ENCODE results near the gene CSPG4.

CSPG4 gene

DNA sequence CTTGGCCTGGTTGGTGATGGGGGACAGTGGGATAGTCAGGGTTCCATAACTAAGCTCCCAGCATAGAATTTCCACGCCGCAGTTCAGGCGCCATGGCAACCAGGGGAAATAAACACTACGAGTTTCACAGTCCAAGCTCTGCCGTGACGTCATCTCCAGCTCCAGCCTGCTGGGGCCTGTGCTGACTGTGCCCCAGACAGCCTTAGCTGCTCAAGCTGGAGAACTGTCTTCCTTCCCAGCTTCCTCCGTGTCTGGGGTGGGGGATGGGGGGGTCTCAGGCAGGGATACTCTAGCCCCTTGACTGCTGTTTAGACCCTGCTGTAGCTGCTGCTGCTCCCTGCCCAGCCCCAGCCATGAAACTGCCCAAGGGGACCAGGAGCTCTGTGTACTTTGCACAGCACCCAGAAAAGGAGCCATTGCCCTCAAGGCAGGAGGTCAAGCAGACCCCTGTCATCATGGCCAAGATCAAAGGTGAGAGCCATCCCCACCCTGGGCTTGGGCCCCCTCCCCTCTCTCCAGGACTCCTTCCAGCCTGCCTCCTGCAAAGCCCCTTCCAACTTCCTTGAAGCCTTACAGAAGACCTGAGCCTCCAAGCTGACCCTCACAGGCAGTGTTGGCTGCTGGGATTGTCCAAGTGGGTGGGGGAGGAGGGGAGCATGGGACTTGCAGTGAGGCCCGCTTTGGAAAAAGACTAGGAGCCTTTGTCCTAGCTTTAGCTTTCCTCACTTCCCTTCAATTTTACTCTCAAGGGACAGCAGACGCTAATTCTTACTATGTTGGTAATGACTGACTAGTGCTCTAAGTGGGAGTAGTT, 11.4 kb upstream of the CSPG4 start:
- no peak overlapping the region for H3K4me3 ChIP-seq (ENCODE audit: control insufficient read depth, low read depth, low read length)
- TF ChIP-seq, protein P1, sequence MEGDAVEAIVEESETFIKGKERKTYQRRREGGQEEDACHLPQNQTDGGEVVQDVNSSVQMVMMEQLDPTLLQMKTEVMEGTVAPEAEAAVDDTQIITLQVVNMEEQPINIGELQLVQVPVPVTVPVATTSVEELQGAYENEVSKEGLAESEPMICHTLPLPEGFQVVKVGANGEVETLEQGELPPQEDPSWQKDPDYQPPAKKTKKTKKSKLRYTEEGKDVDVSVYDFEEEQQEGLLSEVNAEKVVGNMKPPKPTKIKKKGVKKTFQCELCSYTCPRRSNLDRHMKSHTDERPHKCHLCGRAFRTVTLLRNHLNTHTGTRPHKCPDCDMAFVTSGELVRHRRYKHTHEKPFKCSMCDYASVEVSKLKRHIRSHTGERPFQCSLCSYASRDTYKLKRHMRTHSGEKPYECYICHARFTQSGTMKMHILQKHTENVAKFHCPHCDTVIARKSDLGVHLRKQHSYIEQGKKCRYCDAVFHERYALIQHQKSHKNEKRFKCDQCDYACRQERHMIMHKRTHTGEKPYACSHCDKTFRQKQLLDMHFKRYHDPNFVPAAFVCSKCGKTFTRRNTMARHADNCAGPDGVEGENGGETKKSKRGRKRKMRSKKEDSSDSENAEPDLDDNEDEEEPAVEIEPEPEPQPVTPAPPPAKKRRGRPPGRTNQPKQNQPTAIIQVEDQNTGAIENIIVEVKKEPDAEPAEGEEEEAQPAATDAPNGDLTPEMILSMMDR (IDR thresholded peaks at IDR 0.05; ENCODE audit: control insufficient read depth, insufficient read depth, low read depth, low read length, missing control alignments) = no peak
- DNase-seq (ENCODE audit: low read depth) = peak; percentile 73

DNA sequence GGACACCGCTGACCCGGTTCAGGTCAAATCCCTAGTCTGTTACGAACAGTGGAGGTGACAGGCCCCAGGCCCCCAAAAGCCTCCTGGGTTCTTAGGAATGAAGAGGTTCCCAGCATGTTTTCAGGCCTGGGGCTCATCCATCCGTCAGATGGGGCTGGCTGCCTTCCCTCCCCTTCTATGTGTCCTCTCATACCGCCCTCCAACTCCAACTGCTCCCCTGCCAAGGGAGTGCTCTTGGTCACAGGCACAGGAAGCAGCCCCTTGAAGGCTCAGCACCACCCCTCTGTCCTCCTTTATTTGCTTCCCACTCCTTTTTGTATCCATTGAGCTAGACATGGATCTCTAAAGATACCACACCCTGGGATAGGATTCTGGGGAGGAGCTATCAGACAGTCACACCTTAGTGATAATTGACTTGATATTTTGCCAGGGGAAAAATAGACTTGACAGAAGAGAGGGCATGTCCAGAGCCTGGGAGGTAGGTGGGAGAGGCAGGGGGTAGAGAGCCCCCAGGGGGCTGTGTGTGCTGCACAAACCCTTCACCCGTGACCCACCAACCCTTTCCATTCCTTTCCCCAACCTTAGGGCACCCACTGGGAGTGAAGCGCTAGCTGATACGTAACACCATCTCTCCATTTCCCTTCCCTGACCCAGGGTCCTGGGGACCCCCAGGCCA, 10.7 kb upstream of the CSPG4 start:
- H3K4me3 ChIP-seq (ENCODE audit: control insufficient read depth, low read depth, low read length) = no peak overlapping the region
- TF ChIP-seq, protein P1 (IDR thresholded peaks at IDR 0.05; ENCODE audit: control insufficient read depth, insufficient read depth, low read depth, low read length, missing control alignments) = no peak
- no peak for DNase-seq (ENCODE audit: low read depth)

DNA sequence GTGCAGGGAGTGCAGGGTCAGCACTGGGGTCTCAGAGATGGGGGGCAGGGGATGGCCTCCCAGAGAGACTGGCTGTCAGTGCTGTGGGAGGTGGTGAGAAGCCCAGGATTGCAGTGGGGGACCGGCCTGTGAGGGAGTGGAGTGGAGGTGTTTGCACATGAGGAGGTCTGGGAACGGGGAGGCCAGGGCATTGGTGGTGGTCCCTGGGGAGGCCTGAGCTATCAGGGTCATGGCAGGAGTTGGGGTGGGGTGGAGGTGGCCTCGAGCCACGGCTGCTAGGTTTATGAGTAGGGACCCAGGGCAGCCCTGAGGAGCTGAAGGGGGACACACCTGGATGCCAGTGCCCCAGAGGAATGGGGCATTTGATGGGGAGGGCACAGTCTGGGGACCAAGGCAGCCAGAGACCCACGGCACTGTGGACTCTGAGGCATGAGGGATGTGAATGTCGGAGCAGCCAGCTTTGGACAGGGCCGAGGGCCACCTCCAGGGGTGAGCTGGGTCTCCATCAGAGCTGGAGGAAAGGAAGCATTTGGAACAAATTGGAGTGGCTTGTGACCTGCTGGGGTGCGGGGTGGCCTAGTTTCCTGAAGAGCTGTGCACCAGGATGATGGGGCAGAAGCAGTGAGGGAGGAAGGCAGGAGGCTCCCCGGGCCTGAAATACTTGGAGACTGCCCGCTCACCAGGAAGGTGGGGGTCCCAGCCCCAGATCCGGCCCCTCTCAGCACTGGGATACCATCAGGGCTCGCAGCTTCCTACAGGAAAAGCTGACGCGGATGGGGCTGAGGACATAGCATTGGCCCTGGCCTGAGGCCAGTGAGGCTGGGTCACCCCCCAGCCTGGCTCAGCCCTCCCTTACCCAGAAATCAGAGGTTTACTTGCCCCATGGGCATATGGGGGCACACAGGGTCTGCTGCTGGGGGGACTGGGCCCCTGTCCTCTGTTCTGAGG, 9.5 kb upstream of the CSPG4 start:
- no peak for DNase-seq (ENCODE audit: low read depth)
- TF ChIP-seq, protein P1 (IDR thresholded peaks at IDR 0.05; ENCODE audit: control insufficient read depth, insufficient read depth, low read depth, low read length, missing control alignments) = no peak

DNA sequence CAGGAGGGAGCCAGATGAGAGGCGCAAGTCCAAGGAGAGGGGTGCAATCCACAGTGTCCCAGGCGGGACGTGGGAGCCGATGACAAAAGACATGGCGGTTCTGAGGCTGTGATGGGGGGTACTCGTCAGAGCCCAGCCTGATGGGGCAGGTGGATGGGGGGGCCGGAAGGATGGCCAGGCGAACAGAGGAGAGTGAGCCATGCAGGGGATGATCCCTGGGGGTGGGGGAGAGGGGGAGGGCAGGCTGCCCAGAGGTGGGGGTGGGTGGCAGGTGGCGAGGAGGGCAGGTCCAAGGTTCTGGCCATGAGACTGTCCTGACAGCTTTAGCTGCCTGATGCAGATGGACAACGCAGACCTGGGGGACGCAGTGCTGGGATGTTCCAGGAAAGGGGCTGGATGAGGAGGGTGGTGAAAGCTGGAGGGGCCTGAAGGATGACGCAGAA, 8.9 kb upstream of the CSPG4 start:
- no peak for DNase-seq (ENCODE audit: low read depth)
- no peak overlapping the region for H3K4me3 ChIP-seq (ENCODE audit: control insufficient read depth, low read depth, low read length)
- TF ChIP-seq, protein P1 (IDR thresholded peaks at IDR 0.05; ENCODE audit: control insufficient read depth, insufficient read depth, low read depth, low read length, missing control alignments) = no peak

More for the DNA sequence above, 9.5 kb upstream of the CSPG4 start:
- H3K4me3 ChIP-seq (ENCODE audit: control insufficient read depth, low read depth, low read length) = no peak overlapping the region

DNA sequence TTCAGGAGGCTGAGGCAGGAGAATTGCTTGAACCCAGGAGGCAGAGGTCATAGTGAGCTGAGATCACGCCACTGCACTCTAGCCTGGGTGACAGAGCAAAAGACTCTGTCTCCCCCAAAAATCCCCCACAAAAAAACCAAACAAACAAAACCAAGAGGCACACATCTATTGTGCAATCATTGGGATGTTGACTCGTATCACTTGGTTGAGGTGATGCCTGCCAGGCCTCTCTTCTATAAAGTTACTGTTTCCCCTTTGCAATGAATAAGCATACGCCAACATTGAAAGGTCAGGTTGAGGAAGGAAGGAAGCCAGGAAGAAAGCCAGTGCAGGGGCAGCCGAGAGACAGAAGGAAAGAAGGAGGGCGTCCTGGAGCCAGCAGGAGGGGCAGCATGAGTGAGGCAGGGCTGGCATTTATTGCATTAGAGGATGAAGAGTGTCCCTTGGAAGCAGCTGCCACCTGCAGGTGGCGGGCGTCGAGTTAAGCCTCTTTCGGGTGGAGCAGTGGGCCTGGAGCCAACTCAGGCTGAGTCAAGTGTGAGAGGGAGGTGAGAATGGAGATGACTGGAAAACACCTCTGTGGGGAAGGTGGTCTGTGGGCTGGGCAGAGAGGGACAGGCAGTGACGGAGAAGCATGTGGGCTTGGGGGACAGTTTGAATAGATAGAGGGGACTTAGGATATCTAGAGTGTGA, 8.3 kb upstream of the CSPG4 start:
- TF ChIP-seq, protein P1 (IDR thresholded peaks at IDR 0.05; ENCODE audit: control insufficient read depth, insufficient read depth, low read depth, low read length, missing control alignments) = no peak
- DNase-seq (ENCODE audit: low read depth) = no peak
- H3K4me3 ChIP-seq (ENCODE audit: control insufficient read depth, low read depth, low read length) = no peak overlapping the region

DNA sequence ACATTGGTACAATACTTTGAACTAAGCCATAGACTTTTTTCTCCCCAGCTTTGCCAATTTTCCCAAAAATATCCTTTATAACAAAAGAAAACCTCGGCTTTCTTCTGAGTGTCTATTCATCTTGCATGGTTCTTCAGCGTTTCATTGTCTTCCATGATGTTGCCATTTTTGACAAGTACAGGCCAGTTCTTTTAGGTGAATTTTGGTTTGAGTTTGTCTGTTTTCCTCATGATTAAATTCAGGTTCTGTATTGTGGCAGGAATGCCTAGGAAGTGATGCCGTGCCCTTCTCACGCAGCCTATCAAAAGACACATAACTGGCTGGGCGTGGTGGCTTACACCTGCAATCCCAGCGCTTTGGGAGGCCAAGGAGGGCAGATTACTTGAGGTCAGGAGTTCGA, 7.6 kb upstream of the CSPG4 start:
- TF ChIP-seq, protein P1 (IDR thresholded peaks at IDR 0.05; ENCODE audit: control insufficient read depth, insufficient read depth, low read depth, low read length, missing control alignments) = no peak
- H3K4me3 ChIP-seq (ENCODE audit: control insufficient read depth, low read depth, low read length) = no peak overlapping the region
- DNase-seq (ENCODE audit: low read depth) = no peak
